Measurements from ENCODE around the gene KRTAP7-1.

The KRTAP7-1 gene

GRCh38 chr21:30829659-30830058 lies at the start of gene KRTAP7-1:
Gene KRTAP7-1, minus strand, starts transcription at chr21:30829759. Its CDS starts 61 bp downstream, at chr21:30829698.
- no peak for DNase-seq (ENCODE audit: low read depth)

GRCh38 chr21:30874526-30874925 lies 45.0 kb upstream of the KRTAP7-1 start:
- no peak for DNase-seq (ENCODE audit: low read depth)

DNA sequence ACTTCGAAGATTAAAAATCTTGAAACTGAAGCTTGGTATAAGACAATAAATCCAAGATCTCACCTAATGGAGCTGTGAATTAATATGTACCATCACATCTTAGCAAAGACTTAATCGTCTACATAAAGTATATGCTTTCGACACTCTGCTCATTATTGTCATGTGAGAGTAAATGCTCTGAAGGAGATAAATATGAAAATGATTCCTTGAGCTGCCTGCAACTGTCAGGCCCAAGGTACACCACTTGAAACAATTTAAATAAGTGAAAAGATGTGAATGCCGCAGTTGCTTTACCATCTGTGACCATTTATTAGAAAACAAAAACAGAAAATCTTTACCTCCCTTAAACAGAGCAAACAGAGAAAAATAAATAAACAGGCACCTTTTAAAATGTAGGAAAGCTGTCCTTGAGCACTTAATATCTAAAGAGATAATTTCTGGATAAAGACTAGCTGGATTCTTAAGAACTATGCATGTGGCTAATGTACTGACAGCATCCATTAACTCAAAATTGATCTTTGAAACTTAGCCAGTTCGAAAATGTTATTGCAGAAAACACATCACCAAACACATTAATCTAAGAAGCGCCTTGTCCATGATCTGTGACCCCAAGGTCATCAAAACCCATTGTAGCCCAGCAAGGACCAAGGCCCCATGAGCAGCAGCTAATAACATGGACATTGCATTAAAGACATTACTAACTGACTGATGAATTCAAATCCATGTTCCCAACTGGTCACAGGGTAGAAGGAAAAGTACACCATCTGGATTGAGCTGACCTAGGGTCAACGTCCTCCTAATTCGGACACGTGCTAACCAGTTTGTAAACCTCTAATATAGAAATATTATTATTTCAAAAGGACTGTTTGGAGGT lies 18.3 kb upstream of the KRTAP7-1 start:
- DNase-seq (ENCODE audit: low read depth) = no peak

GRCh38 chr21:30842990-30843389 lies 13.4 kb upstream of the KRTAP7-1 start:
- DNase-seq (ENCODE audit: low read depth) = no peak

DNA sequence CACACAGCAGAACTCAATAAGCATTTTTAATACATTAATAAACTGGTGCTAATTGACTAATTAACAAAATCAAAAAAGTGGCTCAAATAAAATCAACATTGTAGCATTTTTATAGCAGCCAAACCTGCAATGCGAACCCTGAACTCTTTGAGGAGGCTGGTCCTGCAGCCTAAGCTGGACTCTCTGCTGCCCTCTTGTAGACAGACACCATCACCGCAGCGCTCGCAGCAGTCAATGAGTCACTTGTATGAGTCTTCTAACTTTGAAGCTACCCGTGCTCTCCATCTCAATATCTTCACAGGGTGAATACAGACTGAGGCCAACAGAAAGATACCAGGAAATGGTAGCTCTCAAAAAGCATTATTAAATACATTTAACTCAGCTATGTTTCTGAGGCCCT lies 9.7 kb upstream of the KRTAP7-1 start:
- no peak for DNase-seq (ENCODE audit: low read depth)

DNA sequence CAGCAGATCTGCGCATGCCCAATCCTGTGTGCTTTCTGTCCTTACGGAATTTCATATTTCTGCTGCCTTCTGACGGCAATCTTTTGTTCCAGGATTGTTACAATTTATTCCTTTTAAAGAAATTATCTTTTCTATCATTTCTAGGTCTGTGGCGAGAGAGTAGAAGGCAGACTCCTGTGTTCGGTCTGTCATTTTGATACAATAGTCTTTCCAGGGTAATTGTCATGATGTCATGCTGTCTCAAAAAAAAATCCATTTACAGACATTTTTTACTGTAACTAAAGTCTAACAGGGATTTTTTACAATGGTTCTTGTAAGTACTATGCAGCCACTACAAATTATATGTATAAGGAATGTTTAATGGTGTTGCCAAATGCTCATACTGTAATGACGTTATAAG lies 9.0 kb upstream of the KRTAP7-1 start:
- no peak for DNase-seq (ENCODE audit: low read depth)

GRCh38 chr21:30831194-30831765 lies 1.7 kb upstream of the KRTAP7-1 start:
- DNase-seq (ENCODE audit: low read depth) = no peak

DNA sequence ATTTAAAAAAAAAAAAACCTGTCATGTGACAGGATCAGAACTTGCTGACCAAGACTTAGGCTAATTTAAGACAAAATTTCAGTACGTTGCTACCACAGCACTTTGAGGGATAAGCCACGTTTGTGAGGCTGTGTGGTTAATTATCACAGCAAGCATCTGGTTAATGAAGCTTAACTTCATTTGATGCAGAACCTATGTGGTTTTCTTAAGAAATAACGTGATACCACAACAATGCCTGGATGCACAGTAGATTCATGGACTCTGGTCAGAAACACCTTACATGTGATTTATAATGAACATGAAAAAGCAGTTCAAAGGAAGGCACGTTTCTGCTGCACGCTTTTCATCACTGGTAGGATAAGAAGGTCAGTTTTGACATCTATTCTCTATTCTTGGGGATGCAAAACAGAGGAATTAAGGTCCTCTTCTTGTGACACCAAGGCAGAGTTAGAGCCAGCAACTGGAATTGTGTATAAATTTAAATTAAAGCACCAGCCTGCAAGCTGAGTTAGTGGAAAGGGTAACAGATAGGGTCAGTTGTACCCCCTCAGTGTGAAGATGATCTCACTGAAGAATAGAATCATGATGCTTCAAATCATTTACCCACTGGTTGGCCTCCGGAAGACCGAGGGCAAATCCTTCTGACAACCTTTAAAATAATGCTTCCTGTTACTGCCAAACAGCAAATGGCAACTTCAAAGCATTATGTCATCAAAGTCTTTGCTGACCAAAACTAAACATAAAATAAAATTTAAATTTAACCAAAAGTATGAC lies 10.5 kb downstream of the KRTAP7-1 start:
- no peak for DNase-seq (ENCODE audit: low read depth)

DNA sequence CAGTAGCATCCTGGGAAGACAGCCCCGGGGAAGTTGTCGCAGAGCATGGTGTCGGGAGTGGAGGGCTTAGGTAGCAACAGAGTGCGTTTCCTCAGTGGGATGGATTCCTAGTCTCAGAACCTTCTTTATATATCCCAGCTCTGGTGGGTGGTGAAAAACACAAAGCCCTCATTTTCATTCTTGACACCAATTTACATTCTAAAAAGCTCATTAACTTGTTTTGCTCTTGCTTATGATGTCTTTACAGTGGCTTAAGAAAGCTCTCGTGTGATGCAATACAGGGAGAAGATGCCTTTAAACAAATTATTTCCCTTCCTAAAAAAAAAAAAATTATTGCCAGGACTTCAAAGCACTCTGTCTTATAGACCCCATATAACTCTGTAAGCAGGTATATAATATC lies 16.4 kb downstream of the KRTAP7-1 start, which contains the start of gene KRTAP8-1:
Gene KRTAP8-1, minus strand, starts transcription at position 101 of the 400 bp plus-strand sequence. Its CDS starts 54 bp downstream, at position 47.
- DNase-seq (ENCODE audit: low read depth) = no peak

DNA sequence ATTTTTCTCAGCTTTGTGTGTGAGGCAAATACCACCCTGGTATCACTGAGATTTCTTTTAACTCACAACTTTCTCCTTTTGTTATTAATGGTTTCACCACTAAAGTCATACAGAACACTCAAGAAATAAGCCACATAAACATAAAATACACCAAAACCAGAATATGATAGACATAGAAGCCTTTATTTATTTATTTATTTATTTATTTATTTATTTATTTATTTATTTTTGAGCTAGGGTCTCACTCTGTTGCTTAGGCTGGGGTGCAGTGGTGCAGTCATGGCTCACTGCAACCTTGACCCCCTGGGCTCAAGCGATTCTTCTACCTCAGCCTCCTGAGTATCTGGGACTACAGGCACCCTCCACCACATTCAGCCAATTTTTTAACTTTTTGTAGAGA lies 29.0 kb downstream of the KRTAP7-1 start:
- DNase-seq (ENCODE audit: low read depth) = no peak

DNA sequence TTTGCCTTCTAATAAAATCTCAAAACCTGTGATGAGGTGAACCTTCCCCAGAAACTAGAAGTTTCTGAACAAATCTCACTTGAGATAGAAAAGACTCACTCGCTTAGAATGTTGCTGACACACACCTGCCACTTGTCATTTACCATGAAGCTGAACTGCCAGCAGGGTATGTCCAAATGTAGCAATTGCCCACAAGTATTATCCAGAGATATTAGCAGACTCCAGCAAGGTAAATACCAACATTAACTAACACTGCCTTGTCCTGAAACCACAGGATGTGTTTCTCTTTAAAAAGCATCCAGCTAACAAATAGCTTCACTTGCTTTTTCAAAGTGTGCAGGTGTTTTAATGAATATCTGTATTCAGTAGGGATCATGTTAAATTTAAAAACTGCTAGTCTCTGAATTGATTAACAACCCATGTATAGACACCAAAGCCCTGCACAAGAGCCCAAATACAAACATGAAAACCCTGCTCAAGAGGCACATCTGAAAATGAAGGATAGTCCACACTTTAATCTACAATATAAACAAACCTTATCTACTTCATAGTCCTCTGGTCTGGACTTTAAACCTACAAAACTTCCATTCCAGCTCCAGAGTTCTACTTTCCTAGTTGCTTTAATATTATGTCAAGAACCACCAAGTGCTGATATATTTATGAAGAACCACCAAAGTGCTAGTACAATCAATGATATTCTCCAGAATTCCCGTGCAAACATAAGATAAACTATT lies 35.8 kb downstream of the KRTAP7-1 start:
- no peak for DNase-seq (ENCODE audit: low read depth)

DNA sequence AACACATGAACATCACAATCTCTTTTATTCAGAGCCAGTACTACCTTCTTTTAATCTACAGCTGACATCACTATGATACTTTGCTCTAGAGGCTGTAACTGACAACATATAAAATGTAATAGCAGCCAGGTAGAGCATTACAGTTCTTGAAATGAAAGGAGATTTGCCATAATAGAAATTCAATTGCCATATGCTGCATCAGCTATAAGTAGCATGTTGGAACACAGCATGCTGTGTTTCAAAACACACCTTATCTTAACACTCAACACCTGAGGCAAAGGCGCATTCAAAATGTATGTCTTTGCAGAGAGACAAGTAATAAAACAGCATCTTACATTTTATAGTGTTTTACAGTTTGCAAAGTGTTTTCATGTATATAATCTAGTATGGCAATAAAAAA lies 50.3 kb downstream of the KRTAP7-1 start:
- no peak for DNase-seq (ENCODE audit: low read depth)

All from fibroblast of gingiva (primary cell).